Fibroblast of pulmonary artery (primary cell): ENCODE results near the gene MIDN.

ENCODE experiments used
- DNase-seq: peaks from one replicate; pipeline ENCODE4 v3.0.0-alpha.2; 2010; ENCODE audit warnings: low read depth
- H3K4me3 ChIP-seq: replicated peaks from 2 replicates; pipeline ENCODE4 v1.5.1; 2011; ENCODE audit warnings: low read depth, mild to moderate bottlenecking, control low read depth, low read length, moderate library complexity
- CTCF ChIP-seq: IDR thresholded peaks from 2 replicates; pipeline ENCODE4 v1.5.1; 2011; ENCODE audit warnings: mild to moderate bottlenecking, control low read depth, low read length, inconsistent platforms; ENCODE audit errors: missing control alignments

Gene MIDN

GRCh38 chr19:1284293-1284978 is 36.1 kb downstream of the MIDN start:
- no peak for TF ChIP-seq CTCF
- no peak for DNase-seq
- H3K4me3 ChIP-seq, result no peak overlapping the region

- no peak for DNase-seq
- TF ChIP-seq CTCF, result no peak
Observed at GRCh38 chr19:1284979-1285736, 36.8 kb downstream of the MIDN start.

GRCh38 chr19:1285737-1286360 is 37.5 kb downstream of the MIDN start, which contains the start of gene EFNA2:
Gene EFNA2 (plus strand): TSS chr19:1285873. CDS start chr19:1286169, 296 bp downstream.
- DNase-seq, result no peak
- no peak for TF ChIP-seq CTCF
- H3K4me3 ChIP-seq, result no peak within 1 kb of the TSS

More at GRCh38 chr19:1284979-1285736, 36.8 kb downstream of the MIDN start:
- no peak overlapping the region for H3K4me3 ChIP-seq

DNA sequence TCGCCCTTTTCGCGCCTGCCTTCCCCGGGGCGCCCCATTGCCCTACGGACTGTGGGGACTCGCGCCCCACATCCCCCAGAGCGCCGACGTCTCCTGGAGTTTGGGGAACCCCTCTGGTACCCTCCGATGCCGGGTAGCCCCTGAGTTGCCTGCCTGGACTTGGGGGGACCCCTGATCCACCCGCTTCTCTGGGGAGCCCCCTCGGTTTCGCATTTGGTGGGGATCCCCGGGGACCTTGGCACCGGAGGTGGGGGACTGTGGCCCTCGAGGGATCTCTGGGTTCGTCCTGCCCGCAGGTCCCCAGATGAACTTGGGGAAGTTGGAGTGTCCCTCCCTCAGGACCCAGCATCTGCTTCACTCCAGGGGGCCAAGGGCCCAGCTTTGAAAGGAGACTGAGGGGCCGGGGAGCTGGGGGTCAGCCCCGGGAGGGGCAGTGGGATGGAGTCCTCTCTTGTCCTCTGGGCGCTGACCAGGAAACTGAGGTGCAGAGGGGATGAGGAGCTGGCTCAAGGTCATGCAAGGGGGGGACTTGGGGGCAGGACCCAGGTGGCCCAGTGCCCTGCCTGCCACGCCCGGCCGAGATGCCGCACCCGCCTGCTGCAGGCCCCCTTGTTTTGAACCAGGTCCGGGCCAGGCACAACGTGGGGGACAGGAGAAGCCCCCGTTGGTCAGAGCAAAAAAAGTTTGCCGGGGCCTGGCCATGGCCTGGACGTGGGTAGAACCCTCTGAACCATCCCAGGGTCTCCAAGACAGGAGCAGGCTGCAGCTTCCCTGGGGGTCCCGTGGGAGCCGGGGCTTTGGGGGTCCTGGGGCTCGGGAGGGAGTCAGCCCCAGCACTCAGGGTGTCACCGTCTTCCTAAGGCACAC is 38.3 kb downstream of the MIDN start:
- TF ChIP-seq CTCF, result no peak
- H3K4me3 ChIP-seq, result no peak overlapping the region
- no peak for DNase-seq

DNA sequence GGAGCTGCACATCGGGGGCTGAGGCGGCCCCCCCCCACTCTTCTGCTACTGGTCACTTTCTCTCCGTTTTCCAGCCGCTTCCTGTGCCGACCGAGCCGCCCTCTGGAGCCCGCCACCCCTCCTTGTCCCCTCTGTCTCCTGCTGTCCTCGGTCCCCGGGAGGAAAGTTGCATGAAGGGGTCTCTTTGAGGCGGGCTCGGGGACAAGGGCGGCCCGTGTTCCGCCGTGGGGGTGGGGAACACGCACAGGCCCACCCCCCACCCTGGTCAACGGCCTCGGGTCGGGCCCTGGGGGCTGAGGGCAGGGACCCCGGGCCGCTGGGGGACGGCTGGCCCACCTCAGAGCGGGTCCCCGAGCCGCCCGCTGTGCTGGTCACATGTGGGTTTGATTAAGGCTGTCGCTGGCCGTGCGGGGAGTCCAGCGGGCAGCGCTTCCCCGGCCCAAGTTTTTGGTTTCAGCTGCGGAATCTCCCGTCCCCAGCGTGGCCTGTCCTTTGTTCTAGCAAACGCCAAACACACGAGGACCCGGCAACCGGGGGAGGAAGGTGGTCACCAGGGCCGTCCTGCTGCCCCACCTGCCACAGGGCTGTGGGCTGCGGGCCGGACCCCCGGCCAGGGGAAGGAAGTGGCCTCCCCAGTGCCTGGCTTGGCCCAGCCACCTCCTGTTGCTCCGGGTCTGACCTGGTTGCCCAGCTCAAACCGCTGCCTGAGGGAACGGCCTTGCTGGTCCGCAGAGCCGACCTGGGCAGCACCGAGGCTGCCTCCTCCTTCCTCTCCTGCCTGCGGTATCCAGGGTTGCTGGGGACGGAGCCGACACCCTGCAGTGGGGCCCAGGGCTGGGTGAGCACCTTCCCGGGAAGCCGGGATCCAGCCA is 39.2 kb downstream of the MIDN start:
- H3K4me3 ChIP-seq, result no peak overlapping the region
- DNase-seq, result no peak
- TF ChIP-seq CTCF, result no peak

GRCh38 chr19:1288226-1288612 is 39.8 kb downstream of the MIDN start:
- no peak for TF ChIP-seq CTCF
- DNase-seq, result no peak
- no peak overlapping the region for H3K4me3 ChIP-seq
